Ovary (tissue), 9 donors: Measurements from ENCODE around the gene ESCO1. TPM values are rescaled to one million over a fixed set of nuclear protein-coding genes. Genes with fewer than 3 reads are reported as not detected.

Source experiments
- DNase-seq, 5 donors: peaks; one replicate each; pipeline ENCODE4 v3.0.0-alpha.2; 2019 to 2020
- H3K27ac ChIP-seq, 2 donors: fragments of 200-600 bp; one replicate each; pipeline versions ENCODE4 v1.5.1 to v1.8.0; 2019 to 2022
- H3K27me3 ChIP-seq: fragments of 200-600 bp; one replicate; pipeline ENCODE4 v1.8.0; 2022
- H3K36me3 ChIP-seq: fragments of 200-600 bp; sonication (generic); one replicate; pipeline ENCODE4 v1.5.1; 2019
- H3K4me1 ChIP-seq: one replicate; pipeline ENCODE4 v1.8.1; 2013; ENCODE audit warnings: mild to moderate bottlenecking, moderate library complexity; ENCODE audit not compliant: insufficient read depth
- H3K4me3 ChIP-seq: fragments of 200-600 bp; sonication (generic); one replicate; pipeline ENCODE4 v1.5.1; 2017
- H3K9me3 ChIP-seq, 2 donors: fragments of 200-600 bp in 1 of 2; sonication (generic) in 1 of 2; one replicate each; pipeline versions ENCODE4 v1.5.1 to v1.8.1; 2013 to 2019; ENCODE audit warnings: mild to moderate bottlenecking in 1 of 2, moderate library complexity in 1 of 2
- EP300 ChIP-seq: sonication (generic); formaldehyde crosslinking; IDR thresholded peaks from one replicate; pipeline ENCODE4 v1.6.1; 2017; ENCODE audit warnings: antibody characterized with exemption
- POLR2A ChIP-seq: fragments of 450-650 bp; IDR thresholded peaks from one replicate; pipeline ENCODE4 v1.6.1; 2017; ENCODE audit warnings: antibody characterized with exemption, mild to moderate bottlenecking, moderate library complexity
- WGBS, 3 donors: extraction: QIAGEN DNeasy Blood & Tissue Kit in 1 of 3; methylation state at CpG; one replicate each; pipeline versions ENCODE4 v1.1.5 to v1.1.7; 2013 to 2017; 5-methylcytosine and 5-hydroxymethylcytosine counted together
- intact Hi-C, 4 donors: fragments of 100-400 bp; cut with DNase I; formaldehyde crosslinking; loops; one replicate each; pipeline versions ENCODE4 v1.11.0 to v1.15.1; 2022 to 2023
- polyA plus RNA-seq, 2 donors: library from polyadenylated mRNA; stranded (reverse); fragments of 200-250 nt in 1 of 2; fragments of 350-450 nt in 1 of 2; fragmentation: Illumina TruSeq in 1 of 2; extraction: RNeasy Lipid Tissue Mini Kit (QIAGEN cat#74804) in 1 of 2; gene quantifications; one replicate each; pipeline ENCODE4 v1.2.3, GENCODE V29; 2013 to 2014
- total RNA-seq, 7 donors: library from RNA; depleted of rRNA in 2 of 7; stranded (reverse); fragments of >200 nt in 2 of 7; fragmentation: NEBNext Ultra II Directional in 3 of 7; extraction: Animal tissue kit (Norgen Biotek cat#: 25700) in 3 of 7; gene quantifications; one replicate each; pipeline versions ENCODE4 v1.1.0 to v1.2.4, GENCODE V29; 2016 to 2023
- TF ChIP-seq, protein P1 (sequence below), 3 donors: fragments of 450-650 bp in 2 of 3; fragments of 200-600 bp in 1 of 3; IDR thresholded peaks; one replicate each; pipeline versions ENCODE4 v1.5.1 to v1.8.0; 2016 to 2022; ENCODE audit warnings: antibody characterized with exemption in 3 of 3, mild to moderate bottlenecking in 1 of 3
- donor health status: DM: no; HTN: no; CAD: no; lungs with moderate emphysema.
- donor health status: DM: no; HTN: no; CAD: no.
- donor health status: Bipolar disorder and iron deficiency.
- donor health status: DM: yes; HTN: yes; CAD: no.
- donor health status: DM: no; HTN: no; CAD: no.
- donor health status: DM: yes; HTN: yes; CAD: no.

Gene ESCO1
- total and polyA plus RNA-seq, 9 donors: 8.1 to 21.3 (median 16.2) TPM

DNA sequence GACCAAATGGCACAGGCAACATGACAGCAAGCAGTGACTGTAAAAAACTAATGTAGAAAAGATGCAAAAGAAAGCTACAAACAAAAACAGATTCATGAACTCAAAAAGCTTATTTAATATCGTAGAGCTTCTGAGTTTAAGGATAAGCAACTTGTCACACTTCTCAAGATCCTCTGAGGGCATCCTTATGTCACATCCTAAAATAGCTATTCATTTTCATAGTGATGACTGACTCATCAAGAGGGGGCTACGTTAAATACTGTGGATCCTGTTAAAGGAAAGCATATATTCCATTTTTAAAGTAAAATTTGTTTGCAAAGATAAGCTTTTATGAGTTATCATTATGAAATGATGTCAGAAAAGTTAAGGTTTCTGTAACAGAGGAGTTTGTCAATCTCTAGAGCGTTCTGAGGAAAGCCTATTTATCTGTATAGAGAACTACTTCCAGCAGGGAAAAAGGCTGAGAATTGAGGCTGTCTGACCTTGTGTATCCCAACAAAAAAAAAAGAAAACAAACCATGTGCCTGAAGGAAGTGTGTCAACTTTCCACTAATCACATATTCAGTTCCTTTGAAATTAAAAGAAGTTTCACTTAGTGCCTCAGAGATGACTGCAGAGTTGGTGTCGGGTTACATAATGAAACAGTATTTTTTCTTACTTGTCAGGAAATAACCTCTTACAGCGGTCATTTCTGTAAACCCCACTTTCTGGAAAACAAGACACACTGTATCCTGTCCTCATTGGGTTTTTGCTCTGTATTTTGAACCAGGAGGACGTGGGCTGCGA is 115.5 kb downstream of the ESCO1 start:
- Histone ChIP-seq H3K4me3 (no peak overlapping the region), H3K27me3 (no peaks in the 10 kb centered on the region), H3K4me1 (no peaks in the 10 kb centered on the region), H3K27ac (no peak overlapping the region), H3K9me3 (no peaks in the 10 kb centered on the region), H3K36me3 (no peaks in the 10 kb centered on the region)
- no peak for DNase-seq
- intact Hi-C loops: loop anchor here in 1 of 4 donors (5.0 kb wide), 1 partner anchor 467 kb away; no protein-coding TSS in a partner anchor
- WGBS, 3 donors: 74 to 76% (median 75%) methylated on average over 7 of the region's 7 CpGs
- no peak for TF ChIP-seq EP300
- TF ChIP-seq POLR2A: no peak
- TF ChIP-seq, protein P1, sequence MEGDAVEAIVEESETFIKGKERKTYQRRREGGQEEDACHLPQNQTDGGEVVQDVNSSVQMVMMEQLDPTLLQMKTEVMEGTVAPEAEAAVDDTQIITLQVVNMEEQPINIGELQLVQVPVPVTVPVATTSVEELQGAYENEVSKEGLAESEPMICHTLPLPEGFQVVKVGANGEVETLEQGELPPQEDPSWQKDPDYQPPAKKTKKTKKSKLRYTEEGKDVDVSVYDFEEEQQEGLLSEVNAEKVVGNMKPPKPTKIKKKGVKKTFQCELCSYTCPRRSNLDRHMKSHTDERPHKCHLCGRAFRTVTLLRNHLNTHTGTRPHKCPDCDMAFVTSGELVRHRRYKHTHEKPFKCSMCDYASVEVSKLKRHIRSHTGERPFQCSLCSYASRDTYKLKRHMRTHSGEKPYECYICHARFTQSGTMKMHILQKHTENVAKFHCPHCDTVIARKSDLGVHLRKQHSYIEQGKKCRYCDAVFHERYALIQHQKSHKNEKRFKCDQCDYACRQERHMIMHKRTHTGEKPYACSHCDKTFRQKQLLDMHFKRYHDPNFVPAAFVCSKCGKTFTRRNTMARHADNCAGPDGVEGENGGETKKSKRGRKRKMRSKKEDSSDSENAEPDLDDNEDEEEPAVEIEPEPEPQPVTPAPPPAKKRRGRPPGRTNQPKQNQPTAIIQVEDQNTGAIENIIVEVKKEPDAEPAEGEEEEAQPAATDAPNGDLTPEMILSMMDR (IDR thresholded peaks at IDR 0.05): no peak

DNA sequence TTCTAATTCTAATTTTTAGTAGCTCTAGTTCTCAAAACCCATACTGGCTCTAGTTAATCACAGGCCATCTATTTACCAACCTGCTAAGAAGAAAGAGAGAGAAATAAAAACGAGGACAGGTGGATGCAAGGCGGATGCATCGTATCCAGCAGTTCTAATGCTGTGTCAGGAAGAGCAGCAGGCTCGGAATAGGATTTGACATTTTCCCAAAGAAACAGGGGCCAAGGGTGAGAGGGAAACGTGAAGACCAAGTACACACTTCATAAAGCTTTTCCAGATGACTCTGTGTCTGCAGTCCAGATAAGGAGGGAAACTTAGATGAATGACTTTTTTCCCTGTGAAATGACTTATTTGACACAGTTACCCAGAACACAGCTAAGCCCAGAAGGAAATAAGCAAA is 117.5 kb downstream of the ESCO1 start:
- no peak overlapping the region for H3K27ac ChIP-seq
- no peaks in the 10 kb centered on the region for H3K4me1 ChIP-seq
- no peaks in the 10 kb centered on the region for H3K9me3 ChIP-seq
- TF ChIP-seq, protein P1 (IDR thresholded peaks at IDR 0.05): no peak
- TF ChIP-seq POLR2A: no peak
- TF ChIP-seq EP300: no peak
- no peaks in the 10 kb centered on the region for H3K27me3 ChIP-seq
- intact Hi-C loops: no loop called here
- 85 to 89% (median 86%) methylated on average over 5 of the region's 5 CpGs for WGBS, 3 donors
- no peak for DNase-seq
- no peaks in the 10 kb centered on the region for H3K36me3 ChIP-seq
- H3K4me3 ChIP-seq: no peak overlapping the region

DNA sequence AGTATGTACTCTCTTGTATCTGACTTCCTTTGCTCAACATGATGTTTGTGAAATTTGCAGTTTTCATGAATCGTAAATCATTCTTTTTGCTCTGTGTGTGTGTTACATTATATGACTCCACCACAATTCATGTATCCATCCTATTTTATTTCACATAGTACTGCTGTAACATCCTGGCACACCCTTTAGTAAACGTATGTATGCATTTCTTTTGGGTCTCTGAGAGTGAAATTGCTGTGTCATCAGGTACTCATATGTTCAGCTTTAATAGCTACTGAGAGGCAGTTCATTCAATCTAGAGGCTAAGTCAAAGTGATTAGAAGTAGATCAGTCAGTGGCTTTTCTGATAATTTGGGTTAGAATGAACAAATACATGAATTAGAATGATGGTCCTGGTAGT is 118.8 kb downstream of the ESCO1 start:
- 87 to 92% (median 90%) methylated on average over 2 of the region's 2 CpGs for WGBS, 3 donors
- DNase-seq: no peak
- Histone ChIP-seq H3K36me3 (no peaks in the 10 kb centered on the region), H3K27me3 (no peaks in the 10 kb centered on the region), H3K4me3 (no peak overlapping the region), H3K4me1 (no peaks in the 10 kb centered on the region), H3K27ac (no peak overlapping the region), H3K9me3 (no peaks in the 10 kb centered on the region)
- intact Hi-C loops: no loop called here
- TF ChIP-seq, protein P1 (IDR thresholded peaks at IDR 0.05): no peak
- TF ChIP-seq EP300 (no peak), POLR2A (no peak)

DNA sequence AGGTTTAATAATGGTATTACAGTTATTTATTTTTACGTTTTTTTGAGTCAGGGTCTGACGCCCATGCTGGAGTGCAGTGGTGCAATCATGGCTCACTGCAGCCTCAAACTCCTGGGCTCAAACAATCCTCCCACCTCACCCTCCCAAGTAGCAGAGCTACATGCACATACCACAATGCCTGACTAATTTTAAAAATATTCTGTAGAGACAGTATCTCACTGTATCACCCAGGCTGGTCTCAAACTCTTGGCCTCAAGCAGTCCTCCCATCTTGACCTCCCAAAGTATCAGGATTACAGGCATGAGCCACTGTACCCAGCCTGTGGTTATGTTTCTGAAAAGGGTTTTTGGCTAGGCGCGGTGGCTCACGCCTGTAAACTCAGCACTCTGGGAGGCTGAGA is 120.8 kb downstream of the ESCO1 start:
- DNase-seq: no peak
- intact Hi-C loops: no loop called here
- Histone ChIP-seq H3K4me1 (no peaks in the 10 kb centered on the region), H3K27me3 (no peaks in the 10 kb centered on the region), H3K9me3 (no peaks in the 10 kb centered on the region), H3K4me3 (no peak overlapping the region), H3K27ac (no peak overlapping the region), H3K36me3 (no peaks in the 10 kb centered on the region)
- TF ChIP-seq, protein P1 (IDR thresholded peaks at IDR 0.05): no peak
- TF ChIP-seq POLR2A (no peak), EP300 (no peak)
- WGBS, 3 donors: 93 to 97% (median 94%) methylated on average over 5 of the region's 5 CpGs

Other genes starting within 250 kb of the ESCO1 start
- 10 to 100 TPM in 5 of 7 donors, 1 to 10 TPM in 2; 3.9 to 52.0 (median 37.3) TPM for gene SNRPD1, start 11.6 kb upstream of the ESCO1 start, total RNA-seq
- 10 to 100 TPM; 15.6 to 64.4 TPM for gene SNRPD1, start 11.6 kb upstream of the ESCO1 start, polyA plus RNA-seq
- gene ABHD3, start 104.1 kb upstream of the ESCO1 start, total RNA-seq: 10 to 100 TPM in 3 of 7 donors, 1 to 10 TPM in 4; 4.8 to 14.3 (median 9.5) TPM
- 10 to 100 TPM; 11.2 to 12.8 TPM for gene ABHD3, start 104.1 kb upstream of the ESCO1 start, polyA plus RNA-seq
- gene MIB1, start 140.1 kb upstream of the ESCO1 start, total RNA-seq: 10 to 100 TPM; 30.9 to 54.8 (median 44.9) TPM
- 10 to 100 TPM; 10.3 to 13.4 TPM for gene MIB1, start 140.1 kb upstream of the ESCO1 start, polyA plus RNA-seq